Duodenal mucosa (tissue), 2 donors: ENCODE measurements around the gene PTPRE.

ENCODE experiments used
- H3K27ac ChIP-seq: one replicate; pipeline ENCODE4 v1.7.0; 2013; ENCODE audit warnings: low read depth, low read length
- H3K27me3 ChIP-seq, 2 donors: one replicate each; pipeline ENCODE4 v1.7.0; 2013; ENCODE audit warnings: low read length in 2 of 2, control low read depth in 1 of 2; ENCODE audit not compliant: insufficient read depth in 2 of 2, control insufficient read depth in 1 of 2
- H3K36me3 ChIP-seq, 2 donors: one replicate each; pipeline ENCODE4 v1.7.0; 2013; ENCODE audit warnings: low read length in 2 of 2, control low read depth in 1 of 2; ENCODE audit not compliant: insufficient read depth in 2 of 2, control insufficient read depth in 1 of 2
- H3K4me1 ChIP-seq, 2 donors: one replicate each; pipeline ENCODE4 v1.7.0; 2013; ENCODE audit warnings: low read length in 2 of 2, control low read depth in 1 of 2; ENCODE audit not compliant: insufficient read depth in 2 of 2, control insufficient read depth in 1 of 2
- H3K4me3 ChIP-seq, 2 donors: one replicate each; pipeline ENCODE4 v1.7.0; 2013; ENCODE audit warnings: low read length in 2 of 2, low read depth in 1 of 2
- H3K9ac ChIP-seq, 2 donors: one replicate each; pipeline ENCODE4 v1.7.0; 2013; ENCODE audit warnings: low read length in 2 of 2, low read depth in 1 of 2
- H3K9me3 ChIP-seq, 2 donors: one replicate each; pipeline ENCODE4 v1.7.0; 2013; ENCODE audit warnings: low read length in 2 of 2, control low read depth in 1 of 2; ENCODE audit not compliant: control insufficient read depth in 1 of 2

The PTPRE gene

GRCh38 chr10:128028508-128029289, 121.8 kb downstream of the PTPRE start:
- Histone ChIP-seq H3K27me3 (no peaks in the 10 kb centered on the region), H3K4me1 (no peaks in the 10 kb centered on the region), H3K36me3 (no peaks in the 10 kb centered on the region), H3K9me3 (no peaks in the 10 kb centered on the region), H3K9ac (no peak overlapping the region), H3K27ac (no peak overlapping the region), H3K4me3 (no peak overlapping the region)

- Histone ChIP-seq H3K4me1 (no peaks in the 10 kb centered on the region), H3K27me3 (no peaks in the 10 kb centered on the region), H3K9ac (no peak overlapping the region), H3K36me3 (no peaks in the 10 kb centered on the region), H3K27ac (no peak overlapping the region), H3K9me3 (no peaks in the 10 kb centered on the region), H3K4me3 (no peak overlapping the region)
Observed at GRCh38 chr10:128029290-128029651, 122.4 kb downstream of the PTPRE start.

DNA sequence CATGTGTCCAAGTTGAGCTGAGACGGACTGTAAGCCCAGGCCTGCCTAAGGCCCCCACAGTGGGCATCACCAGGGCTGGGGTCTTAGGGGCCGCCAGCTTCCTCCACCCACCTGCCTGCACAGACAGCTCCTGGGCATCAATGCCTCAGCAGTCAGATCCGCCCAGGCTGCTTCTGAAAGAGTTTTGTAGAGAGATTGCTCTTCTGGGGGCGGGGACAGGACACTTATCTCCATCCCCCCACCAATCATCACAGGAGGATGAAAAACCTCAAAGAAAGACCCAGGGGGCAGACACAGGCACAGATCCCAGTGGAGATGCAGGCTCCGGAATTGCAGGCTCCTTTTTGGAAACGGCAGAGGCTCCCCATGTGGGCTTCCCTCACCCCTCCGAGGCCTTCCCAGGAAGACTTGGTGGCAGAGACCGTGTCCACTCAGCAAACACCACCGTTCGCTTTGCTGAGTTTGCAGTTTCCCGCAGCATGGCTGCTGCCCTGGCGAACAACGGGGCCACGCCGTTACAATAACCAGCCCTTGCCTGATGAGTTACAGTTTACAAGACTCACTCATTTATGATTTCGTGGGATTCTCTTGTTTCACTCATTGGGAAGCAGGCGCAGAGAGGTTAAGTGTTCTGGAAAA, 122.9 kb downstream of the PTPRE start:
- Histone ChIP-seq H3K9me3 (no peaks in the 10 kb centered on the region), H3K4me1 (no peaks in the 10 kb centered on the region), H3K27me3 (no peaks in the 10 kb centered on the region), H3K9ac (no peak overlapping the region), H3K36me3 (no peaks in the 10 kb centered on the region), H3K4me3 (no peak overlapping the region), H3K27ac (no peak overlapping the region)

DNA sequence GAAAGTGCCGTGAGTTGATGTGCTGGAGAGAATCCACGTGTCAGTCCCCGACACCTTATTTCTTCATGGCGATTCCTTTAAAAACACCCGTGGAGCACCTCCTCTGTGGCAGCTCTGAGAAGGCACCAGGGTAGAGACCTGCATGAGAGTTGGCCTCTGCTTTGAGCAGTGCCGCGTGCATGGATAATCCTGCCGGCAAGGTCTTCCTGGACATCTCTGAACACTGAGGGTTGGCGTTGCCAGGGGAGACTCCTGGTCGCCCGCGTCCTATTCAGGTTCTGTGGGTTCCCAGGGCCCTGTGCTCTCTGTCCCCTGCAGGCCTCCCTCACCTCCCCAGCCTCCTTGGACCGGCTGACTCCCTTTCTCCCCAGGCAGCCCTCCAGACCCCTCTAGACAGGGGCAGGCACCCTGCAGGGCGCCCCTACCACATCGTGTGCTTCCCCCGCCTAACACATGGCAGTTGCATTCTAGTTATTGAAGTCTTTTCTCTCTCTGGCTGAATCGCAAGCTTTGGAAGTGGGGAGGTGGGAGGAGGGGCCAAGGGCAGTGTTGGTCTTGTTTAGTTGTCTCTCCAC, 123.7 kb downstream of the PTPRE start:
- H3K4me1 ChIP-seq: no peaks in the 10 kb centered on the region
- H3K9ac ChIP-seq: no peak overlapping the region
- no peak overlapping the region for H3K27ac ChIP-seq
- no peaks in the 10 kb centered on the region for H3K36me3 ChIP-seq
- no peak overlapping the region for H3K4me3 ChIP-seq
- no peaks in the 10 kb centered on the region for H3K9me3 ChIP-seq
- H3K27me3 ChIP-seq: no peaks in the 10 kb centered on the region

GRCh38 chr10:128031216-128031615, 124.3 kb downstream of the PTPRE start:
- H3K27me3 ChIP-seq: no peaks in the 10 kb centered on the region
- H3K4me1 ChIP-seq: no peaks in the 10 kb centered on the region
- H3K9me3 ChIP-seq: no peaks in the 10 kb centered on the region
- H3K9ac ChIP-seq: no peak overlapping the region
- H3K27ac ChIP-seq: no peak overlapping the region
- no peaks in the 10 kb centered on the region for H3K36me3 ChIP-seq
- H3K4me3 ChIP-seq: no peak overlapping the region

GRCh38 chr10:128032466-128032865, 125.6 kb downstream of the PTPRE start:
- Histone ChIP-seq H3K36me3 (no peaks in the 10 kb centered on the region), H3K4me1 (peaks cover 7 to 8% of the 10 kb centered on the region in 2 donors), H3K9ac (no peak overlapping the region)

GRCh38 chr10:128035557-128035973, 128.7 kb downstream of the PTPRE start:
- H3K9ac ChIP-seq: no peak overlapping the region
- H3K4me3 ChIP-seq: no peak overlapping the region
- no peaks in the 10 kb centered on the region for H3K36me3 ChIP-seq
- H3K27me3 ChIP-seq: no peaks in the 10 kb centered on the region
- peaks cover 8 to 10% of the 10 kb centered on the region in 2 donors for H3K4me1 ChIP-seq
- no peak overlapping the region for H3K27ac ChIP-seq
- H3K9me3 ChIP-seq: no peaks in the 10 kb centered on the region

More at GRCh38 chr10:128032466-128032865, 125.6 kb downstream of the PTPRE start:
- Histone ChIP-seq H3K27me3 (no peaks in the 10 kb centered on the region), H3K4me3 (no peak overlapping the region), H3K9me3 (no peaks in the 10 kb centered on the region), H3K27ac (no peak overlapping the region)

- H3K9ac ChIP-seq: no peak overlapping the region
- H3K4me3 ChIP-seq: no peak overlapping the region
Observed at GRCh38 chr10:128036011-128036615, 129.2 kb downstream of the PTPRE start.

GRCh38 chr10:128036746-128037543, 130.0 kb downstream of the PTPRE start:
- H3K9me3 ChIP-seq: no peaks in the 10 kb centered on the region
- no peak overlapping the region for H3K4me3 ChIP-seq
- H3K27ac ChIP-seq: no peak overlapping the region
- H3K4me1 ChIP-seq: peaks cover 8 to 10% of the 10 kb centered on the region in 2 donors
- no peaks in the 10 kb centered on the region for H3K36me3 ChIP-seq
- no peak overlapping the region for H3K9ac ChIP-seq
- H3K27me3 ChIP-seq: no peaks in the 10 kb centered on the region

More at GRCh38 chr10:128036011-128036615, 129.2 kb downstream of the PTPRE start:
- Histone ChIP-seq H3K36me3 (no peaks in the 10 kb centered on the region), H3K27me3 (no peaks in the 10 kb centered on the region), H3K4me1 (peaks cover 8 to 10% of the 10 kb centered on the region in 2 donors), H3K9me3 (no peaks in the 10 kb centered on the region), H3K27ac (no peak overlapping the region)
